ENCODE measurements around the gene SUSD4. TPM values are rescaled to one million over a fixed set of nuclear protein-coding genes. Genes with fewer than 3 reads are reported as not detected.

Gene SUSD4
- total RNA-seq, 2 experiments from 2014 or later: 13.0 to 13.8 TPM

DNA sequence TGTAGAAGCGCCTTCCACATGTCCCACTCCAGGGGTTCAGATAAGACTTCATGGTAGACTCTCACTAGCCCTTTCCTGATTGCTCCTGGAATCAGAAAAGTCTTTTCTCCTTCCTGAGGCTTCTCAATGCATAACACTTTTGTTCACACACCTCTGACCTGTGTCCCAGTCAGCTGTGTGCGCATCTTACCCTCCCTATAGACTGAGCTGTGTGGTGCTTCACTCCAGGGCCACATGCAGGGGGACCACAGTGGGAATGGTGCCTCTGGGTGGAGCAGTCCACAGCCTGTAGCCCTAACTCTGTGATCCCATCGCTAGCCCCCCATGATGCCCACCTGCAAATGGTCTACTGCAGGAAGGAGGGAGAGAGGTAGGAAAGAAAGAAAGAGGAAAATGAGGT lies 136.9 kb downstream of the SUSD4 start:
- ATAC-seq (ENCODE audit: poor library complexity) (no peak), DNase-seq (no peak)
- Histone ChIP-seq H3K4me3 (ENCODE audit: low read length) (no peak overlapping the region), H3K27ac (ENCODE audit: low read depth in 1 of 2, low read length in 2 of 2) (no peak overlapping the region), H3K4me1 (ENCODE audit: insufficient read depth, low read length) (peaks cover 42% of the 10 kb centered on the region), H3K36me3 (ENCODE audit: insufficient read depth, low read length) (no peaks in the 10 kb centered on the region), H3K27me3 (ENCODE audit: control insufficient read depth in 1 of 2, insufficient read depth in 2 of 2, low read length in 2 of 2) (no peaks in the 10 kb centered on the region), H3K9me3 (ENCODE audit: control insufficient read depth in 1 of 2, insufficient read depth in 1 of 2, low read length in 2 of 2) (no peaks in the 10 kb centered on the region)
- Mint-ChIP-seq H3K27ac (no peak overlapping the region), H3K27me3 (no peaks in the 10 kb centered on the region), H3K4me3 (no peak overlapping the region), H3K4me1 (ENCODE audit: low read depth) (peaks cover 59% of the 10 kb centered on the region), H3K9me3 (no peaks in the 10 kb centered on the region), H3K36me3 (ENCODE audit: low read depth) (peaks cover 13% of the 10 kb centered on the region)
- ChIA-PET POLR2A (no interaction called here), CTCF (no interaction called here)
- TF ChIP-seq, protein P1, sequence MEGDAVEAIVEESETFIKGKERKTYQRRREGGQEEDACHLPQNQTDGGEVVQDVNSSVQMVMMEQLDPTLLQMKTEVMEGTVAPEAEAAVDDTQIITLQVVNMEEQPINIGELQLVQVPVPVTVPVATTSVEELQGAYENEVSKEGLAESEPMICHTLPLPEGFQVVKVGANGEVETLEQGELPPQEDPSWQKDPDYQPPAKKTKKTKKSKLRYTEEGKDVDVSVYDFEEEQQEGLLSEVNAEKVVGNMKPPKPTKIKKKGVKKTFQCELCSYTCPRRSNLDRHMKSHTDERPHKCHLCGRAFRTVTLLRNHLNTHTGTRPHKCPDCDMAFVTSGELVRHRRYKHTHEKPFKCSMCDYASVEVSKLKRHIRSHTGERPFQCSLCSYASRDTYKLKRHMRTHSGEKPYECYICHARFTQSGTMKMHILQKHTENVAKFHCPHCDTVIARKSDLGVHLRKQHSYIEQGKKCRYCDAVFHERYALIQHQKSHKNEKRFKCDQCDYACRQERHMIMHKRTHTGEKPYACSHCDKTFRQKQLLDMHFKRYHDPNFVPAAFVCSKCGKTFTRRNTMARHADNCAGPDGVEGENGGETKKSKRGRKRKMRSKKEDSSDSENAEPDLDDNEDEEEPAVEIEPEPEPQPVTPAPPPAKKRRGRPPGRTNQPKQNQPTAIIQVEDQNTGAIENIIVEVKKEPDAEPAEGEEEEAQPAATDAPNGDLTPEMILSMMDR (IDR thresholded peaks at IDR 0.05): no peak
- intact Hi-C loops (cut with DNase I, micrococcal nuclease): no loop called here

DNA sequence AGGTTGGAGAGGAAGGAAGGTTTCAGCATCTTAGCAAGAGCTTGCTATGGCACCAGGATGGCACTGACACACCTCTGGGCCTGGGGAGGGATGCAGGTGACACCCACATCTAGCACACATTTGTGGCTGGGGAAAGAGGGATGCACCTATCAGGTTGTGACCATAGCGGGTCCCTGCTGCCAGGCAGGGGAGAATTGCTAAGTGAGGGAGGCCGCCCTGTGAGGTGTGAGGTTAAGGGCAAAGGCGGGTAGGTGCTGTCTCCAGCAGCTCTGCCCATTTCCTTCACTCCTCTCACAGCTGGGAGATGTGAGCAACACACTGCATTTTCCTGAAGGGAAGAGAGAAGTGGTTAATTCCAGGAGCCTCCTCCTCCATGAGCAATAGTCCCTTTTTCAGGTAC lies 137.7 kb downstream of the SUSD4 start:
- peaks cover 35% of the 10 kb centered on the region for H3K4me1 ChIP-seq (ENCODE audit: insufficient read depth, low read length)
- no peaks in the 10 kb centered on the region for H3K9me3 Mint-ChIP-seq
- no peaks in the 10 kb centered on the region for H3K27me3 ChIP-seq (ENCODE audit: control insufficient read depth in 1 of 2, insufficient read depth in 2 of 2, low read length in 2 of 2)
- no peaks in the 10 kb centered on the region for H3K27me3 Mint-ChIP-seq
- ATAC-seq (ENCODE audit: poor library complexity) (no peak), DNase-seq (no peak)
- intact Hi-C loops (cut with DNase I, micrococcal nuclease): no loop called here
- TF ChIP-seq, protein P1 (IDR thresholded peaks at IDR 0.05): no peak
- no peak overlapping the region for H3K27ac Mint-ChIP-seq
- H3K4me3 ChIP-seq (ENCODE audit: low read length): no peak overlapping the region
- H3K9me3 ChIP-seq (ENCODE audit: control insufficient read depth in 1 of 2, insufficient read depth in 1 of 2, low read length in 2 of 2): no peaks in the 10 kb centered on the region
- no peaks in the 10 kb centered on the region for H3K36me3 ChIP-seq (ENCODE audit: insufficient read depth, low read length)
- no peak overlapping the region for H3K4me3 Mint-ChIP-seq
- peaks cover 21% of the 10 kb centered on the region for H3K36me3 Mint-ChIP-seq (ENCODE audit: low read depth)
- POLR2A ChIA-PET: no interaction called here
- CTCF ChIA-PET: no interaction called here
- H3K27ac ChIP-seq (ENCODE audit: low read depth in 1 of 2, low read length in 2 of 2): no peak overlapping the region
- peaks cover 52% of the 10 kb centered on the region for H3K4me1 Mint-ChIP-seq (ENCODE audit: low read depth)

DNA sequence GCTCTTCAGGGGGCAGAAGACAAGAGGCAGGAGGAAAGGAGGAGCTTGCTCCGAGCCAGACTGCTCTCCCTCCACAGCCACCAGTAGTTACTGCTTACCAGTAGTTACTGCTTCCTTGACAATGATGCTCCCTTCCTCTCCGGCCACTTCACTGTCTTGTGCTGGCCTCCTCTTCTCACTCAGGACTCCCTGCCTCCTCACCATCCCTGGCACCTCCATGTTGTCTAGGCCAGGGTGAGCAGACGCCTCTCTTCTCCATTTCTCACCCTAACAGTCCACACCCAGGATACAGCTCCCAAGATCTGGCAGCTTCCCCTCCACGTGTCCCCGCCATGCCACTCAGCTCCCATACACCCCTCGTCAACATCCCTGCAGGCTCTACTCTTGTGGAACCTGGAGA lies 138.5 kb downstream of the SUSD4 start:
- CTCF ChIA-PET: no interaction called here
- Histone ChIP-seq H3K27me3 (ENCODE audit: control insufficient read depth in 1 of 2, insufficient read depth in 2 of 2, low read length in 2 of 2) (no peaks in the 10 kb centered on the region), H3K4me1 (ENCODE audit: insufficient read depth, low read length) (peaks cover 27% of the 10 kb centered on the region), H3K36me3 (ENCODE audit: insufficient read depth, low read length) (no peaks in the 10 kb centered on the region), H3K4me3 (ENCODE audit: low read length) (no peak overlapping the region), H3K27ac (ENCODE audit: low read depth in 1 of 2, low read length in 2 of 2) (no peak overlapping the region), H3K9me3 (ENCODE audit: control insufficient read depth in 1 of 2, insufficient read depth in 1 of 2, low read length in 2 of 2) (no peaks in the 10 kb centered on the region)
- H3K36me3 Mint-ChIP-seq (ENCODE audit: low read depth): peaks cover 29% of the 10 kb centered on the region
- ATAC-seq (ENCODE audit: poor library complexity): no peak
- peaks cover 44% of the 10 kb centered on the region for H3K4me1 Mint-ChIP-seq (ENCODE audit: low read depth)
- POLR2A ChIA-PET: no interaction called here
- TF ChIP-seq, protein P1 (IDR thresholded peaks at IDR 0.05): no peak
- intact Hi-C loops (cut with DNase I, micrococcal nuclease): no loop called here
- H3K4me3 Mint-ChIP-seq: no peak overlapping the region
- H3K27me3 Mint-ChIP-seq: no peaks in the 10 kb centered on the region
- no peak for DNase-seq
- H3K9me3 Mint-ChIP-seq: no peaks in the 10 kb centered on the region
- H3K27ac Mint-ChIP-seq: no peak overlapping the region
